HCT116 (cell line): ENCODE measurements around the gene KLK13. TPM values are rescaled to one million over a fixed set of nuclear protein-coding genes. Genes with fewer than 3 reads are reported as not detected.

Experiments used
- ATAC-seq: fragments of 200-7000 bp; cut with Tn5 transposase; 2 replicates; pipeline ENCODE4 v1.9.1; 2020; ENCODE audit warnings: mild to moderate bottlenecking, moderate library complexity
- BruUV-seq: library from RNA; stranded (reverse); fragments of 400-500 nt; replicated peaks from 2 replicates; lab custom pipeline; 2021; lab: Mats Ljungman, UMichigan
- CTCF ChIA-PET: fragments of 300-600 bp; sonication (Branson Sonifier 250); formaldehyde crosslinking; loops from one replicate; lab custom pipeline; 2021; ENCODE audit warnings: antibody characterized with exemption; lab: Charles Lee
- POLR2A ChIA-PET: fragments of 300-600, 350-600 bp; sonication (Branson Sonifier 250); formaldehyde crosslinking; loops from one replicate; lab custom pipeline; 2021; ENCODE audit warnings: antibody characterized with exemption; lab: Charles Lee
- RAD21 ChIA-PET, 2 experiments: fragments of 300-600 bp; sonication (Branson Sonifier 250); formaldehyde crosslinking; loops; one replicate each; lab custom pipeline; 2023; ENCODE audit warnings: low total read pairs in 2 of 2; ENCODE audit not compliant: uncharacterized antibody in 2 of 2, unreplicated experiment in 2 of 2, low non-redundant PET in 1 of 2; lab: Charles Lee
- DNase-seq: peaks from one replicate; pipeline ENCODE4 v3.0.0-alpha.2; 2010; ENCODE audit warnings: low read depth, low spot score
- H2AFZ ChIP-seq: fragments of 200-600 bp; shearing (Covaris generic), sonication (generic); 2 replicates; pipeline ENCODE4 v1.6.1; 2017; ENCODE audit warnings: low read depth, mixed run types, mixed read lengths, antibody characterized with exemption, low read length; ENCODE audit not compliant: poor library complexity, severe bottlenecking
- H3K27ac ChIP-seq: 2 replicates; pipeline ENCODE4 v1.5.1; 2012; ENCODE audit warnings: low read depth, low read length
- H3K27me3 ChIP-seq: fragments of 200-600 bp; sonication (generic); 2 replicates; pipeline ENCODE4 v1.6.1; 2016; ENCODE audit warnings: mixed run types, low read length, mixed read lengths; ENCODE audit not compliant: insufficient read depth
- H3K36me3 ChIP-seq, 2 experiments: fragments of 200-500 bp in 1 of 2; fragments of 200-600 bp in 1 of 2; sonication (Bioruptor generic) in 1 of 2; sonication (generic) in 1 of 2; 2 replicates each; pipeline versions ENCODE4 v1.5.1 to v1.6.1; 2014 to 2016; ENCODE audit warnings: low read length in 2 of 2, inconsistent platforms in 1 of 2, mixed read lengths in 1 of 2, mixed run types in 1 of 2; ENCODE audit not compliant: insufficient read depth in 2 of 2, control insufficient read depth in 1 of 2
- H3K4me1 ChIP-seq, 2 experiments: fragments of 200-600 bp in 1 of 2; sonication (generic) in 1 of 2; 2 replicates each; pipeline versions ENCODE4 v1.5.1 to v1.6.1; 2012 to 2017; ENCODE audit warnings: low read length in 2 of 2, inconsistent platforms in 1 of 2, mild to moderate bottlenecking in 1 of 2, mixed read lengths in 1 of 2, mixed run types in 1 of 2, moderate library complexity in 1 of 2; ENCODE audit not compliant: insufficient read depth in 2 of 2, control insufficient read depth in 1 of 2
- H3K4me2 ChIP-seq: fragments of 200-600 bp; sonication (generic); 2 replicates; pipeline ENCODE4 v1.6.1; 2017; ENCODE audit warnings: mixed run types, low read length, mixed read lengths
- H3K4me3 ChIP-seq, 2 experiments: fragments of 200-600 bp in 1 of 2; sonication (generic) in 1 of 2; replicated peaks in 1 of 2; 2 replicates each; pipeline ENCODE4 v1.5.1; 2011 to 2016; ENCODE audit warnings: low read length in 2 of 2, control low read depth in 1 of 2, low read depth in 1 of 2, mild to moderate bottlenecking in 1 of 2, mixed read lengths in 1 of 2, mixed run types in 1 of 2
- H3K79me2 ChIP-seq: fragments of 200-600 bp; sonication (generic); 2 replicates; pipeline ENCODE4 v1.6.1; 2017; ENCODE audit warnings: mild to moderate bottlenecking, mixed run types, low read length, moderate library complexity, mixed read lengths; ENCODE audit not compliant: insufficient read depth
- H3K9ac ChIP-seq: fragments of 200-600 bp; sonication (generic); 2 replicates; pipeline ENCODE4 v1.6.1; 2016; ENCODE audit warnings: low read length, mixed read lengths
- H3K9me2 ChIP-seq: fragments of 200-600 bp; sonication (generic), shearing (Covaris generic); 2 replicates; pipeline ENCODE4 v1.6.1; 2017; ENCODE audit warnings: mixed run types, mild to moderate bottlenecking, moderate library complexity; ENCODE audit not compliant: insufficient read depth
- H3K9me3 ChIP-seq, 2 experiments: fragments of 200-500 bp in 1 of 2; fragments of 200-600 bp in 1 of 2; sonication (Bioruptor generic) in 1 of 2; sonication (generic) in 1 of 2; 2 replicates each; pipeline ENCODE4 v1.6.1; 2014 to 2017; ENCODE audit warnings: low read length in 2 of 2, mixed read lengths in 2 of 2, inconsistent platforms in 1 of 2, low read depth in 1 of 2, mild to moderate bottlenecking in 1 of 2, mixed run types in 1 of 2, moderate library complexity in 1 of 2; ENCODE audit not compliant: control insufficient read depth in 1 of 2, insufficient read depth in 1 of 2
- H4K20me1 ChIP-seq: fragments of 200-600 bp; sonication (generic), shearing (Covaris generic); 2 replicates; pipeline ENCODE4 v1.6.1; 2017; ENCODE audit warnings: mixed run types, mild to moderate bottlenecking, moderate library complexity; ENCODE audit not compliant: insufficient read depth
- ATF3 ChIP-seq: IDR thresholded peaks from 2 replicates; pipeline ENCODE4 v1.6.1; 2012
- CBX3 ChIP-seq: IDR thresholded peaks from 2 replicates; pipeline ENCODE4 v1.6.1; 2012; ENCODE audit warnings: low read depth
- CEBPB ChIP-seq: IDR thresholded peaks from 2 replicates; pipeline ENCODE4 v1.6.1; 2012; ENCODE audit warnings: low read depth
- CTCF ChIP-seq, 3 experiments: fragments of 200-600 bp in 1 of 3; sonication (generic) in 1 of 3; IDR thresholded peaks in 2 of 3; conservative IDR thresholded peaks in 1 of 3; 2 replicates each; pipeline ENCODE4 v1.5.1; 2012 to 2017; ENCODE audit warnings: low read depth in 2 of 3, low read length in 2 of 3, antibody characterized with exemption in 1 of 3, borderline replicate concordance in 1 of 3, control low read depth in 1 of 3, mild to moderate bottlenecking in 1 of 3, mixed read lengths in 1 of 3, mixed run types in 1 of 3, moderate library complexity in 1 of 3; ENCODE audit not compliant: insufficient read depth in 1 of 3
- ELF1 ChIP-seq: IDR thresholded peaks from 2 replicates; pipeline ENCODE4 v1.6.1; 2012; ENCODE audit warnings: low read depth, borderline replicate concordance
- EZH2phosphoT487 ChIP-seq: fragments of 200-600 bp; IDR thresholded peaks from 2 replicates; pipeline ENCODE4 v1.6.1; 2018; ENCODE audit warnings: antibody characterized with exemption, borderline replicate concordance
- JUND ChIP-seq: IDR thresholded peaks from 2 replicates; pipeline ENCODE4 v1.6.1; 2012
- MAX ChIP-seq: IDR thresholded peaks from 2 replicates; pipeline ENCODE4 v1.6.1; 2012
- POLR2AphosphoS5 ChIP-seq: IDR thresholded peaks from 2 replicates; pipeline ENCODE4 v1.6.1; 2011; ENCODE audit warnings: mild to moderate bottlenecking, low read depth, low read length, moderate library complexity
- SIN3A ChIP-seq: IDR thresholded peaks from 2 replicates; pipeline ENCODE4 v1.6.1; 2012; ENCODE audit warnings: low read depth
- SP1 ChIP-seq: IDR thresholded peaks from 2 replicates; pipeline ENCODE4 v1.6.1; 2012; ENCODE audit warnings: low read depth
- SRF ChIP-seq: IDR thresholded peaks from 2 replicates; pipeline ENCODE4 v1.6.1; 2012; ENCODE audit warnings: low read depth
- ZBTB33 ChIP-seq: IDR thresholded peaks from 2 replicates; pipeline ENCODE4 v1.6.1; 2011; ENCODE audit warnings: mild to moderate bottlenecking, low read length, moderate library complexity; ENCODE audit not compliant: insufficient replicate concordance; ENCODE audit errors: extremely low read depth
- ZNF274 ChIP-seq: fragments of 200-500 bp; sonication (Bioruptor generic); IDR thresholded peaks from 2 replicates; pipeline ENCODE4 v1.6.1; 2014; ENCODE audit warnings: mild to moderate bottlenecking, low read depth, low read length, inconsistent platforms
- intact Hi-C: fragments of 100-400 bp; cut with micrococcal nuclease; formaldehyde crosslinking; loops from 2 replicates; pipeline ENCODE4 v1.10.0; 2022
- total RNA-seq: library from RNA; stranded (reverse); gene quantifications from one replicate; pipeline ENCODE4 v1.2.1, GENCODE V29; 2021; ENCODE audit not compliant: unreplicated experiment

The KLK13 gene
- total RNA-seq, 1 experiment from 2014 or later = 3.2 TPM

- Histone ChIP-seq H3K4me3 (no peak within 1 kb of the TSS), H3K4me2 (no peak within 1 kb of the TSS), H3K79me2 (no peaks in the 10 kb centered on the region), H3K9me3 (no peaks in the 10 kb centered on the region), H3K27ac (no peak within 1 kb of the TSS), H3K9ac (no peak within 1 kb of the TSS), H3K27me3 (no peaks in the 10 kb centered on the region), H2AFZ (no peak within 1 kb of the TSS), H3K9me2 (no peaks in the 10 kb centered on the region), H3K36me3 (no peaks in the 10 kb centered on the region), H3K4me1 (no peaks in the 10 kb centered on the region), H4K20me1 (no peaks in the 10 kb centered on the region)
- DNase-seq (no peak), ATAC-seq (no peak)
- BruUV-seq = no TSS peak
- ChIA-PET RAD21 (no interaction called here), CTCF (no interaction called here), POLR2A (no interaction called here)
- intact Hi-C loops = no loop called here
- TF ChIP-seq EZH2phosphoT487 (no peak), SP1 (no peak), ZBTB33 (no peak), JUND (no peak), ZNF274 (no peak), CBX3 (no peak), CEBPB (no peak), SRF (no peak), SIN3A (no peak), ELF1 (no peak), CTCF (IDR thresholded peaks at IDR 0.05 in 2 of 3, conservative IDR thresholded peaks at IDR 0.05 in 1 of 3; ENCODE audit: borderline replicate concordance in 1 of 3, insufficient read depth in 1 of 3, low read depth in 2 of 3, low read length in 2 of 3) (no peak), MAX (no peak), POLR2AphosphoS5 (no peak), ATF3 (no peak)
These were observed 30.2 kb downstream of the KLK13 start, which contains the start of gene KLK12 for GRCh38 chr19:51034704-51035103. TSS of gene KLK12 (minus strand) at chr19:51035002. CDS start at chr19:51034621, 381 bp downstream.
